ENCODE data around the gene HOXD3. TPM values are rescaled to one million over a fixed set of nuclear protein-coding genes. Genes with fewer than 3 reads are reported as not detected.

The HOXD3 gene
- total RNA-seq, 6 donors from 2014 or later, result 0.49 to 0.57 (median 0.49) TPM; not detected in 3

- TF ChIP-seq EP300 (IDR thresholded peaks at IDR 0.05) (no peak), POLR2A (IDR thresholded peaks at IDR 0.05) (peak in 1 of 4 donors; percentile 6), POLR2AphosphoS5 (IDR thresholded peaks at IDR 0.05) (no peak)
- TF ChIP-seq, protein P1, sequence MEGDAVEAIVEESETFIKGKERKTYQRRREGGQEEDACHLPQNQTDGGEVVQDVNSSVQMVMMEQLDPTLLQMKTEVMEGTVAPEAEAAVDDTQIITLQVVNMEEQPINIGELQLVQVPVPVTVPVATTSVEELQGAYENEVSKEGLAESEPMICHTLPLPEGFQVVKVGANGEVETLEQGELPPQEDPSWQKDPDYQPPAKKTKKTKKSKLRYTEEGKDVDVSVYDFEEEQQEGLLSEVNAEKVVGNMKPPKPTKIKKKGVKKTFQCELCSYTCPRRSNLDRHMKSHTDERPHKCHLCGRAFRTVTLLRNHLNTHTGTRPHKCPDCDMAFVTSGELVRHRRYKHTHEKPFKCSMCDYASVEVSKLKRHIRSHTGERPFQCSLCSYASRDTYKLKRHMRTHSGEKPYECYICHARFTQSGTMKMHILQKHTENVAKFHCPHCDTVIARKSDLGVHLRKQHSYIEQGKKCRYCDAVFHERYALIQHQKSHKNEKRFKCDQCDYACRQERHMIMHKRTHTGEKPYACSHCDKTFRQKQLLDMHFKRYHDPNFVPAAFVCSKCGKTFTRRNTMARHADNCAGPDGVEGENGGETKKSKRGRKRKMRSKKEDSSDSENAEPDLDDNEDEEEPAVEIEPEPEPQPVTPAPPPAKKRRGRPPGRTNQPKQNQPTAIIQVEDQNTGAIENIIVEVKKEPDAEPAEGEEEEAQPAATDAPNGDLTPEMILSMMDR (IDR thresholded peaks at IDR 0.05), result peak in 1 of 6 experiments; percentile 23
- peak overlapping the region; percentile 25 to 68 (median 56) for H3K4me3 ChIP-seq
- ATAC-seq (ENCODE audit: low FRiP score in 2 of 2) (peak; percentile 47 to 50), DNase-seq (peak; percentile 24 to 88)
- 3 to 7% methylated on average over 38 to 64 of the region's 98 CpGs for WGBS, 2 donors
- H3K27me3 ChIP-seq, result peaks cover 0 to 29% (median 16%) of the 10 kb centered on the region in 4 donors
- peaks cover 24 to 32% (median 26%) of the 10 kb centered on the region in 4 donors for H3K4me1 ChIP-seq
- no peaks in the 10 kb centered on the region for H3K9me3 ChIP-seq
- H3K27ac ChIP-seq, result peak overlapping the region; percentile 43 to 84 (median 74)
- no peaks in the 10 kb centered on the region for H3K36me3 ChIP-seq
Measured at GRCh38 chr2:176188774-176189680, 31.9 kb downstream of the HOXD3 start.

GRCh38 chr2:176189681-176190641 lies 32.9 kb downstream of the HOXD3 start:
- TF ChIP-seq POLR2AphosphoS5 (IDR thresholded peaks at IDR 0.05) (no peak), POLR2A (IDR thresholded peaks at IDR 0.05) (no peak), EP300 (IDR thresholded peaks at IDR 0.05) (no peak)
- TF ChIP-seq, protein P1 (IDR thresholded peaks at IDR 0.05), result no peak
- 4 to 7% methylated on average over 23 to 28 of the region's 28 CpGs for WGBS, 2 donors
- DNase-seq (peak; percentile 20 to 34), ATAC-seq (ENCODE audit: low FRiP score in 2 of 2) (no peak)
- Histone ChIP-seq H3K27ac (peak overlapping the region in 2 of 4 donors; percentile 79 to 84), H3K9me3 (no peaks in the 10 kb centered on the region), H3K36me3 (no peaks in the 10 kb centered on the region), H3K27me3 (peaks cover 0 to 29% (median 16%) of the 10 kb centered on the region in 4 donors), H3K4me1 (peaks cover 24 to 32% (median 26%) of the 10 kb centered on the region in 4 donors), H3K4me3 (peak overlapping the region in 3 of 4 donors; percentile 50 to 68 (median 63))

GRCh38 chr2:176192351-176192750 lies 35.2 kb downstream of the HOXD3 start:
- 33 to 35% methylated on average over 1 of the region's 1 CpG for WGBS, 2 donors
- DNase-seq (no peak), ATAC-seq (ENCODE audit: low FRiP score in 2 of 2) (no peak)
- H3K4me1 ChIP-seq, result peaks cover 20 to 32% (median 25%) of the 10 kb centered on the region in 4 donors
- H3K27ac ChIP-seq, result no peak overlapping the region
- H3K27me3 ChIP-seq, result peaks cover 0 to 29% (median 16%) of the 10 kb centered on the region in 4 donors
- TF ChIP-seq, protein P1 (IDR thresholded peaks at IDR 0.05), result no peak
- H3K9me3 ChIP-seq, result no peaks in the 10 kb centered on the region
- no peak overlapping the region for H3K4me3 ChIP-seq
- H3K36me3 ChIP-seq, result no peaks in the 10 kb centered on the region

DNA sequence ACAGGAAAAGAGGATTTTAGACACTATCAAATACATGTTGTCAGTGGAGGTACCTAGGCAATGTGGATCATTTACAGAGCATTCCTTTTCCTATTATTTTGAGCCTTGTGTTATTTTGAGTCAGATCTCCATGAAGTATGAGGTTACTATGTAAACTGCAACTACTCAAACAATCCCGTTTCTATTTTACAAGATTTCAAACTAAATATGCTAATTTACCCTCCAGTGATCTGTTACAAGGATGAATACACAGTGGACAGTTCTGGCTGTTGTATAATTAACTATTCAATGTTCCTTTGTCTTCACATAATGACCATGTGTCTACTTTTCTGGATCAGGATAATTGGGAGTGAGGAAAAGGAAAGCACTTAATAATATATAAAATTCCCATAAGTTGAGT lies 35.9 kb downstream of the HOXD3 start:
- no peak overlapping the region for H3K4me3 ChIP-seq
- WGBS, 2 donors, result 13 to 15% methylated on average over 1 of the region's 1 CpG
- DNase-seq, result no peak
- peaks cover 0 to 27% (median 14%) of the 10 kb centered on the region in 4 donors for H3K27me3 ChIP-seq
- H3K36me3 ChIP-seq, result no peaks in the 10 kb centered on the region
- no peak overlapping the region for H3K27ac ChIP-seq
- H3K4me1 ChIP-seq, result peaks cover 14 to 25% (median 18%) of the 10 kb centered on the region in 4 donors
- no peaks in the 10 kb centered on the region for H3K9me3 ChIP-seq
- TF ChIP-seq POLR2A (IDR thresholded peaks at IDR 0.05) (no peak), POLR2AphosphoS5 (IDR thresholded peaks at IDR 0.05) (no peak), EP300 (IDR thresholded peaks at IDR 0.05) (no peak)
- TF ChIP-seq, protein P1 (IDR thresholded peaks at IDR 0.05), result no peak
- ATAC-seq (ENCODE audit: low FRiP score in 2 of 2), result no peak

All from upper lobe of left lung (tissue), 6 donors.